ENCODE measurements around the gene FBXW2.

DNA sequence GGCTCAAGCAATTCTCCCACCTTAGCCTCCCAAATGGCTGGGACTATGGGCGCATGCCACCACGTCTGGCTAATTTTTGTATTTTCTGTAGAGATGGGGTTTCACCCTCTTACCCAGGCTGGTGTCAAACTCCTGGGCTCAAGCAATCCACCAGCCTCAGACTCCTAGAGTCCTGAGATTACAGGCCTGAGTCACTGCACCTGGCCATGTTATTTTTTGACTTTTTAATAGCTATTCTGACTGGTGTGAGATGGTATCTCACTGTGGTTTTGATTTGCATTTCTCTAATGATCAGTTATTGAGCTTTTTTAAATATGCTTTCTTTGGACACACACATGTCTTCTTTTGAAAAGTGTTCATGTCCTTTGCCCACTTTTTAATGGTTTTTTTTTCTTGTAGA lies 38.2 kb downstream of the FBXW2 start:
- TF ChIP-seq, protein P1, sequence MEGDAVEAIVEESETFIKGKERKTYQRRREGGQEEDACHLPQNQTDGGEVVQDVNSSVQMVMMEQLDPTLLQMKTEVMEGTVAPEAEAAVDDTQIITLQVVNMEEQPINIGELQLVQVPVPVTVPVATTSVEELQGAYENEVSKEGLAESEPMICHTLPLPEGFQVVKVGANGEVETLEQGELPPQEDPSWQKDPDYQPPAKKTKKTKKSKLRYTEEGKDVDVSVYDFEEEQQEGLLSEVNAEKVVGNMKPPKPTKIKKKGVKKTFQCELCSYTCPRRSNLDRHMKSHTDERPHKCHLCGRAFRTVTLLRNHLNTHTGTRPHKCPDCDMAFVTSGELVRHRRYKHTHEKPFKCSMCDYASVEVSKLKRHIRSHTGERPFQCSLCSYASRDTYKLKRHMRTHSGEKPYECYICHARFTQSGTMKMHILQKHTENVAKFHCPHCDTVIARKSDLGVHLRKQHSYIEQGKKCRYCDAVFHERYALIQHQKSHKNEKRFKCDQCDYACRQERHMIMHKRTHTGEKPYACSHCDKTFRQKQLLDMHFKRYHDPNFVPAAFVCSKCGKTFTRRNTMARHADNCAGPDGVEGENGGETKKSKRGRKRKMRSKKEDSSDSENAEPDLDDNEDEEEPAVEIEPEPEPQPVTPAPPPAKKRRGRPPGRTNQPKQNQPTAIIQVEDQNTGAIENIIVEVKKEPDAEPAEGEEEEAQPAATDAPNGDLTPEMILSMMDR (conservative IDR thresholded peaks at IDR 0.05 in 1 of 2, IDR thresholded peaks at IDR 0.05 in 1 of 2; ENCODE audit: low read depth in 1 of 2, low read length in 2 of 2): no peak
- no peak for TF ChIP-seq EZH2 (IDR thresholded peaks at IDR 0.05; ENCODE audit: low read length, missing control alignments)
